Measurements from ENCODE around the gene PGP.

PGP gene

GRCh38 chr16:2199095-2199494 is 15.5 kb downstream of the PGP start:
- DNase-seq (ENCODE audit: low read depth), result no peak

- no peak for DNase-seq (ENCODE audit: low read depth)
Observed at GRCh38 chr16:2198283-2198682, 16.4 kb downstream of the PGP start.

- no peak for DNase-seq (ENCODE audit: low read depth)
Observed at GRCh38 chr16:2197765-2198164, 16.9 kb downstream of the PGP start.

GRCh38 chr16:2196981-2197511 is 17.6 kb downstream of the PGP start:
- no peak for DNase-seq (ENCODE audit: low read depth)

- no peak for DNase-seq (ENCODE audit: low read depth)
Observed at GRCh38 chr16:2196162-2196980, 18.3 kb downstream of the PGP start, which contains the start of gene CASKIN1. CASKIN1 (minus strand) TSS chr16:2196605; CDS start chr16:2196432, 173 bp downstream.

- DNase-seq (ENCODE audit: low read depth), result no peak
Observed at GRCh38 chr16:2195322-2196161, 19.1 kb downstream of the PGP start.

- DNase-seq (ENCODE audit: low read depth), result peak; percentile 50
Observed at GRCh38 chr16:2194852-2195321, 19.8 kb downstream of the PGP start.

- DNase-seq (ENCODE audit: low read depth), result no peak
Observed at GRCh38 chr16:2194166-2194834, 20.3 kb downstream of the PGP start.

- DNase-seq (ENCODE audit: low read depth), result no peak
Observed at GRCh38 chr16:2191446-2191706, 23.3 kb downstream of the PGP start.

- DNase-seq (ENCODE audit: low read depth), result no peak
Observed at GRCh38 chr16:2190659-2191445, 23.8 kb downstream of the PGP start.

- no peak for DNase-seq (ENCODE audit: low read depth)
Observed at GRCh38 chr16:2190002-2190658, 24.5 kb downstream of the PGP start.

GRCh38 chr16:2189252-2189893 is 25.3 kb downstream of the PGP start:
- DNase-seq (ENCODE audit: low read depth), result no peak

GRCh38 chr16:2188395-2188794 is 26.2 kb downstream of the PGP start:
- DNase-seq (ENCODE audit: low read depth), result no peak

- no peak for DNase-seq (ENCODE audit: low read depth)
Observed at GRCh38 chr16:2187212-2187611, 27.4 kb downstream of the PGP start.

GRCh38 chr16:2186505-2186904 is 28.1 kb downstream of the PGP start:
- DNase-seq (ENCODE audit: low read depth), result no peak

GRCh38 chr16:2186064-2186463 is 28.6 kb downstream of the PGP start:
- no peak for DNase-seq (ENCODE audit: low read depth)

- DNase-seq (ENCODE audit: low read depth), result no peak
Observed at GRCh38 chr16:2184962-2185361, 29.7 kb downstream of the PGP start.

- no peak for DNase-seq (ENCODE audit: low read depth)
Observed at GRCh38 chr16:2184346-2184745, 30.3 kb downstream of the PGP start.

GRCh38 chr16:2183671-2184070 is 31.0 kb downstream of the PGP start:
- no peak for DNase-seq (ENCODE audit: low read depth)

- no peak for DNase-seq (ENCODE audit: low read depth)
Observed at GRCh38 chr16:2181952-2182351, 32.7 kb downstream of the PGP start.
